ENCODE measurements around the gene ATG10. TPM values are rescaled to one million over a fixed set of nuclear protein-coding genes. Genes with fewer than 3 reads are reported as not detected.

The ATG10 gene
- total RNA-seq, 1 experiment from 2014 or later = 10.0 TPM

DNA sequence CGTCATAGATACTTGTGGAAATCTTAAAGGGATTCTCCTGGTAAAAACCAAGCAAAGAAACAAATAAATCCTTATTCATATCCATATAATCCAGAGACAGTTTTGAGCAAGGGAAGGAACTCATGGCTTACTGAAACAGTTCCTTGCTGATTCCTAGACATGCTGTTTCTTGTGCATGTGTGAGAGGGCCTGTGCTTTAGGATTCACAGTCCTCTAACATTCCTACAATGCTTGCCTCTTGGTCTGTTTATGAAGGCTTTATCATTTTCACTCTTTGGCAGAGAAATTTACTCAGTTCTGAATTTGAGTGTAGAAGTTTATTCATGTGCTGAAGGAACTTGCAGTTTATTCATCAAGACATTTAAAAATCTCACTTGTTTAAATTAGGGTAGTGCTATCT is 183.0 kb downstream of the ATG10 start:
- H3K4me3 Mint-ChIP-seq (ENCODE audit: low read depth, unreplicated experiment) = no peak overlapping the region
- no peaks in the 10 kb centered on the region for H3K27me3 Mint-ChIP-seq (ENCODE audit: unreplicated experiment)
- H3K27ac Mint-ChIP-seq (ENCODE audit: unreplicated experiment) = no peak overlapping the region
- H3K36me3 Mint-ChIP-seq (ENCODE audit: insufficient read depth, unreplicated experiment) = no peaks in the 10 kb centered on the region
- H3K4me1 Mint-ChIP-seq (ENCODE audit: low read depth, unreplicated experiment) = peaks cover 28% of the 10 kb centered on the region
- TF ChIP-seq, protein P1, sequence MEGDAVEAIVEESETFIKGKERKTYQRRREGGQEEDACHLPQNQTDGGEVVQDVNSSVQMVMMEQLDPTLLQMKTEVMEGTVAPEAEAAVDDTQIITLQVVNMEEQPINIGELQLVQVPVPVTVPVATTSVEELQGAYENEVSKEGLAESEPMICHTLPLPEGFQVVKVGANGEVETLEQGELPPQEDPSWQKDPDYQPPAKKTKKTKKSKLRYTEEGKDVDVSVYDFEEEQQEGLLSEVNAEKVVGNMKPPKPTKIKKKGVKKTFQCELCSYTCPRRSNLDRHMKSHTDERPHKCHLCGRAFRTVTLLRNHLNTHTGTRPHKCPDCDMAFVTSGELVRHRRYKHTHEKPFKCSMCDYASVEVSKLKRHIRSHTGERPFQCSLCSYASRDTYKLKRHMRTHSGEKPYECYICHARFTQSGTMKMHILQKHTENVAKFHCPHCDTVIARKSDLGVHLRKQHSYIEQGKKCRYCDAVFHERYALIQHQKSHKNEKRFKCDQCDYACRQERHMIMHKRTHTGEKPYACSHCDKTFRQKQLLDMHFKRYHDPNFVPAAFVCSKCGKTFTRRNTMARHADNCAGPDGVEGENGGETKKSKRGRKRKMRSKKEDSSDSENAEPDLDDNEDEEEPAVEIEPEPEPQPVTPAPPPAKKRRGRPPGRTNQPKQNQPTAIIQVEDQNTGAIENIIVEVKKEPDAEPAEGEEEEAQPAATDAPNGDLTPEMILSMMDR (IDR thresholded peaks at IDR 0.05; ENCODE audit: unreplicated experiment) = no peak
- no TSS peak for BruUV-seq (replicated peaks)
- no peaks in the 10 kb centered on the region for H3K9me3 Mint-ChIP-seq (ENCODE audit: low read depth, unreplicated experiment)
- CTCF ChIA-PET = no interaction called here
- intact Hi-C loops (cut with micrococcal nuclease; ENCODE audit: unreplicated experiment) = no loop called here
- no peak for DNase-seq

DNA sequence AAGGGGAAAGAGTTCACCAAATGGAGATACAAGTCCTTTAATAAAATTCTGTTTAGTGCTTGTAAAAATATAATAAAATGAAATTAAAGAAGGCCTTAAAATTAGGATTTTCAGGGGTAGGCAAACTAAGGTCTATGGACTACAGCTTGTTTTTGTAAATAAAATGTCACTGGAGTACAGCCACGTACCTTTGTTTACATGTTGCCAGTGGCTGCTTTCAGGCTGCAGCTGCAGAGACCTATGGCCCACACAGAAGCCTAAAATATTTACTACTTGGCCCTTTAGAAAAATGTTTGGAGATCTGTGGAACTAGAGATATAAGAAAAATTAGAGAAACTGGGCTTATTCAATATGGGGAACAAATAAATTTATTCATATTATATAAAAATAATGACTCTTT is 183.5 kb downstream of the ATG10 start:
- no peak for DNase-seq
- BruUV-seq (replicated peaks) = no TSS peak
- no peak overlapping the region for H3K27ac Mint-ChIP-seq (ENCODE audit: unreplicated experiment)
- peaks cover 27% of the 10 kb centered on the region for H3K4me1 Mint-ChIP-seq (ENCODE audit: low read depth, unreplicated experiment)
- CTCF ChIA-PET = no interaction called here
- H3K4me3 Mint-ChIP-seq (ENCODE audit: low read depth, unreplicated experiment) = no peak overlapping the region
- H3K27me3 Mint-ChIP-seq (ENCODE audit: unreplicated experiment) = no peaks in the 10 kb centered on the region
- no peaks in the 10 kb centered on the region for H3K9me3 Mint-ChIP-seq (ENCODE audit: low read depth, unreplicated experiment)
- intact Hi-C loops (cut with micrococcal nuclease; ENCODE audit: unreplicated experiment) = no loop called here
- H3K36me3 Mint-ChIP-seq (ENCODE audit: insufficient read depth, unreplicated experiment) = no peaks in the 10 kb centered on the region
- TF ChIP-seq, protein P1 (IDR thresholded peaks at IDR 0.05; ENCODE audit: unreplicated experiment) = no peak

DNA sequence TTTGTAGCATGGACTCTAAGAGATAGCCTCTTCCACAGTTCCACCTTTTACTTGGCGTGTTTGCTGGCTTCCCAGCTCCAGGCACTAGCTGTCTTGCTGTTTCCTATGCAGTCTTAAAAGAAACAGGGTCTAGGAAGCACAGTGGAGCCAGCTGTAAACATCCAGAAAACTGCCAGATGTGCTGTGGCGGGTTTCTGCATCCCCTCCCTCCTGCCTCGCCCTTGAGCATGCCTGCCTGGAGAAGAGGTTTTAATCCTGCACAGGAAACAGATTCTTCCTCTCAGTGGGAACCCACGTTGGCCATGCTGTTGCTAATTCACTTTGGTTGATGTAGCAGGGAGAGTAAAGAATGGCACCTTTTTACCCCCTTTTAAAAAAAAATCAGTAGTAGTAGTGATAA is 185.1 kb downstream of the ATG10 start:
- H3K4me1 Mint-ChIP-seq (ENCODE audit: low read depth, unreplicated experiment) = peaks cover 29% of the 10 kb centered on the region
- no peaks in the 10 kb centered on the region for H3K36me3 Mint-ChIP-seq (ENCODE audit: insufficient read depth, unreplicated experiment)
- CTCF ChIA-PET = no interaction called here
- no peak overlapping the region for H3K27ac Mint-ChIP-seq (ENCODE audit: unreplicated experiment)
- BruUV-seq (replicated peaks) = no TSS peak
- no peaks in the 10 kb centered on the region for H3K9me3 Mint-ChIP-seq (ENCODE audit: low read depth, unreplicated experiment)
- no peaks in the 10 kb centered on the region for H3K27me3 Mint-ChIP-seq (ENCODE audit: unreplicated experiment)
- no peak for DNase-seq
- TF ChIP-seq, protein P1 (IDR thresholded peaks at IDR 0.05; ENCODE audit: unreplicated experiment) = no peak
- H3K4me3 Mint-ChIP-seq (ENCODE audit: low read depth, unreplicated experiment) = no peak overlapping the region
- intact Hi-C loops (cut with micrococcal nuclease; ENCODE audit: unreplicated experiment) = no loop called here

DNA sequence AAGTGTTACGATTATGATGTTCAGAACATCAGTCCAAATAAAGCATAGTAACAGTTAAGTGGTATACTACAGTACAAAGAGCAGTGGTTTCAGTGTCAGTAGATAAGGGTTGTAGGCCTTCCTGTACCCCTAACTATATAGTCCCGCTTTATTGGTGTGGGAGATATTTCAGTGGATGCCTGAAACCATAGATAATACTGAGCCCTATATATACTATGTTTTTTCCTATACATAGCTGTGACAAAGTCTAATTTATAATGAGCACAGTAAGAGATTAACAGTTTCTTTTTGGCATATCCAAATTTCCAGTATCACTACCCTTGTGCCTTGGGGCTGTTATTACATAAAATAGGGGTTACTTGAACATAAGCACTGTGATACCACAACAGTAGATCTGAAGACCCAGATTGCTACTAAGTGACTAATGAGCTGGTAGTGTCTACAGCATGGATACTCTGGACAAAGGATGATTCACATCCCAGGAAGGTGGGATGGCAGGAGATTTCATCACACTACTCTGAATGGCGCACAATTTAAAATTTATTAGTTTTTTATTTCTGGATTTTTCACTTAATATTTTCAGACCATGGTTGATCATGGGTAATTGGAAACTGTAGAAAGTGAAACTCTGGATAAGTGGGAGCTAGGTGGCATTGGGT is 187.1 kb downstream of the ATG10 start:
- Mint-ChIP-seq H3K9me3 (ENCODE audit: low read depth, unreplicated experiment) (no peaks in the 10 kb centered on the region), H3K4me1 (ENCODE audit: low read depth, unreplicated experiment) (peaks cover 38% of the 10 kb centered on the region), H3K36me3 (ENCODE audit: insufficient read depth, unreplicated experiment) (no peaks in the 10 kb centered on the region), H3K4me3 (ENCODE audit: low read depth, unreplicated experiment) (no peak overlapping the region), H3K27me3 (ENCODE audit: unreplicated experiment) (no peaks in the 10 kb centered on the region), H3K27ac (ENCODE audit: unreplicated experiment) (peak overlapping the region; percentile 1)
- BruUV-seq (replicated peaks) = no TSS peak
- TF ChIP-seq, protein P1 (IDR thresholded peaks at IDR 0.05; ENCODE audit: unreplicated experiment) = no peak
- CTCF ChIA-PET = no interaction called here
- intact Hi-C loops (cut with micrococcal nuclease; ENCODE audit: unreplicated experiment) = no loop called here
- no peak for DNase-seq
